SU-DHL-6 (cell line): ENCODE data around the gene DOLK.

Experiments
- H2AFZ ChIP-seq: fragments of 200-600 bp; sonication (generic); 2 replicates; pipeline ENCODE4 v1.6.1; 2014; ENCODE audit warnings: low read depth, mild to moderate bottlenecking, moderate library complexity, mixed read lengths, antibody characterized with exemption, low read length; ENCODE audit not compliant: severe bottlenecking
- H3F3A ChIP-seq: fragments of 200-600 bp; shearing (Covaris generic); 2 replicates; pipeline ENCODE4 v1.6.0; 2016; ENCODE audit warnings: antibody characterized with exemption, mild to moderate bottlenecking; ENCODE audit not compliant: insufficient read depth
- H3K27ac ChIP-seq: fragments of 200-600 bp; sonication (generic); 2 replicates; pipeline ENCODE4 v1.5.1; 2016; ENCODE audit warnings: low read depth, mild to moderate bottlenecking, low read length, moderate library complexity, mixed read lengths
- H3K27me3 ChIP-seq: fragments of 200-600 bp; sonication (generic), shearing (Covaris generic); 2 replicates; pipeline ENCODE4 v1.6.0; 2014; ENCODE audit warnings: mild to moderate bottlenecking, low read length
- H3K36me3 ChIP-seq: fragments of 200-600 bp; sonication (generic); 2 replicates; pipeline ENCODE4 v1.6.1; 2014; ENCODE audit warnings: mild to moderate bottlenecking, low read length, mixed read lengths
- H3K4me2 ChIP-seq: fragments of 300-600, 200-600 bp; shearing (Covaris generic), sonication (generic); 2 replicates; pipeline ENCODE4 v1.6.0; 2014; ENCODE audit warnings: low read length, low read depth, mild to moderate bottlenecking; ENCODE audit not compliant: poor library complexity, severe bottlenecking
- H3K4me3 ChIP-seq: fragments of 200-600 bp; sonication (generic); 2 replicates; pipeline ENCODE4 v1.5.1; 2014; ENCODE audit warnings: antibody characterized with exemption, low read length, mild to moderate bottlenecking, mixed read lengths; ENCODE audit not compliant: insufficient read depth, poor library complexity, severe bottlenecking
- H3K79me2 ChIP-seq: fragments of 200-600 bp; sonication (generic); 2 replicates; pipeline ENCODE4 v1.6.1; 2014; ENCODE audit warnings: mild to moderate bottlenecking, low read length, moderate library complexity; ENCODE audit not compliant: insufficient read depth
- H3K9ac ChIP-seq: fragments of 200-600 bp; sonication (generic); 2 replicates; pipeline ENCODE4 v1.7.0; 2014; ENCODE audit warnings: mild to moderate bottlenecking, low read length
- H3K9me2 ChIP-seq: fragments of 200-600 bp; sonication (generic); replicated peaks from 2 replicates; pipeline ENCODE4 v1.6.1; 2014; ENCODE audit warnings: low read length; ENCODE audit not compliant: insufficient read depth
- H3K9me3 ChIP-seq: fragments of 200-600 bp; sonication (generic); 2 replicates; pipeline ENCODE4 v1.6.1; 2014; ENCODE audit warnings: low read length, mixed read lengths; ENCODE audit not compliant: insufficient read depth
- H4K20me1 ChIP-seq: fragments of 200-600 bp; sonication (generic); 2 replicates; pipeline ENCODE4 v1.6.1; 2014; ENCODE audit warnings: low read depth, mild to moderate bottlenecking, antibody characterized with exemption, low read length, moderate library complexity, mixed read lengths
- EZH2phosphoT487 ChIP-seq: fragments of 200-600 bp; sonication (generic), shearing (Covaris generic); conservative IDR thresholded peaks from 2 replicates; pipeline ENCODE4 v1.6.1; 2018; ENCODE audit warnings: mild to moderate bottlenecking, antibody characterized with exemption, low read length, moderate library complexity, mixed read lengths
- TF ChIP-seq, protein P1 (sequence below): fragments of 200-600 bp; sonication (generic); IDR thresholded peaks from one replicate; pipeline ENCODE4 v1.5.1; 2017; ENCODE audit warnings: antibody characterized with exemption, mild to moderate bottlenecking, low read length, moderate library complexity; ENCODE audit not compliant: insufficient read depth, poor library complexity, severe bottlenecking

DOLK gene

DNA sequence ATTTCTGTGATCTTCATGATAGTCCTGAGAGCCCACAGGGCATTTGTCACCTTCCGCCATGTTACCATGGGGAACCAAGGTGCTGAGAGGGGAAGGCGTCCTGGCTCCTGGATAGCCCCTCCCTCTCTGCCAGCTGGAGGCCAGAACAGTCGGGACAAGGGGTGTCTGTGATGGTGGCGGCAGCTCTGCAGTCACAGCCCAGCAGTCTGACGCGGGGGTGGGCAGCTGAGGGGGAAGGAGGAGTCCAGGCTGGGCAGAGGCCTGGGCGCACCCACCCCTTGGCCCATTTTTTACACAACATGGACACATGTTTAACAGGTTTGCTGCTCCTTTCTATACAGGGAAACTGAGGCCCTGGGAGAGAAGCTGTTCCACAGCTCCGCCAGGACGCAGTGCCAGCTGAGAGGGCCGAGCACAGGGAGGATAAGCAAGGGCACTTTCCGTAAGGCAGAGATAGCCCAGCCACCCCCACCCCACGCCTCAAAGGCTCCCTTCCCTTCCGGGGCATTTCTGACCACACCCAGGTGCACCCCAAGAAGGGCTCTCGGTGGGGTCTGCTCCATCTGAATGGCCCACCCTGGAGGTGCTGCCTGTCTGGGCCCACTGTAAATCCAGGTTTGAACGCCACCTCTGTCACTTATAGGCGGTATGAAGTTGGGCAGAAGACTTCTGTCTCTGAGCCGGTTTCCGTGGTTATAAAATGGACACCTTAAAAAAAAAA, 48.4 kb downstream of the DOLK start:
- TF ChIP-seq EZH2phosphoT487: no peak
- TF ChIP-seq, protein P1, sequence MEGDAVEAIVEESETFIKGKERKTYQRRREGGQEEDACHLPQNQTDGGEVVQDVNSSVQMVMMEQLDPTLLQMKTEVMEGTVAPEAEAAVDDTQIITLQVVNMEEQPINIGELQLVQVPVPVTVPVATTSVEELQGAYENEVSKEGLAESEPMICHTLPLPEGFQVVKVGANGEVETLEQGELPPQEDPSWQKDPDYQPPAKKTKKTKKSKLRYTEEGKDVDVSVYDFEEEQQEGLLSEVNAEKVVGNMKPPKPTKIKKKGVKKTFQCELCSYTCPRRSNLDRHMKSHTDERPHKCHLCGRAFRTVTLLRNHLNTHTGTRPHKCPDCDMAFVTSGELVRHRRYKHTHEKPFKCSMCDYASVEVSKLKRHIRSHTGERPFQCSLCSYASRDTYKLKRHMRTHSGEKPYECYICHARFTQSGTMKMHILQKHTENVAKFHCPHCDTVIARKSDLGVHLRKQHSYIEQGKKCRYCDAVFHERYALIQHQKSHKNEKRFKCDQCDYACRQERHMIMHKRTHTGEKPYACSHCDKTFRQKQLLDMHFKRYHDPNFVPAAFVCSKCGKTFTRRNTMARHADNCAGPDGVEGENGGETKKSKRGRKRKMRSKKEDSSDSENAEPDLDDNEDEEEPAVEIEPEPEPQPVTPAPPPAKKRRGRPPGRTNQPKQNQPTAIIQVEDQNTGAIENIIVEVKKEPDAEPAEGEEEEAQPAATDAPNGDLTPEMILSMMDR: no peak
- H3K9me2 ChIP-seq: no peaks in the 10 kb centered on the region
- H3K36me3 ChIP-seq: no peaks in the 10 kb centered on the region
- H3K9ac ChIP-seq: no peak overlapping the region
- H2AFZ ChIP-seq: no peak overlapping the region
- H3K9me3 ChIP-seq: no peaks in the 10 kb centered on the region
- H3F3A ChIP-seq: no peaks in the 10 kb centered on the region
- H3K4me3 ChIP-seq: no peak overlapping the region
- H3K4me2 ChIP-seq: no peak overlapping the region
- no peaks in the 10 kb centered on the region for H4K20me1 ChIP-seq
- H3K27me3 ChIP-seq: no peaks in the 10 kb centered on the region
- H3K79me2 ChIP-seq: peaks cover 12% of the 10 kb centered on the region; the same call in 1 of the 2 replicates
- H3K27ac ChIP-seq: no peak overlapping the region

DNA sequence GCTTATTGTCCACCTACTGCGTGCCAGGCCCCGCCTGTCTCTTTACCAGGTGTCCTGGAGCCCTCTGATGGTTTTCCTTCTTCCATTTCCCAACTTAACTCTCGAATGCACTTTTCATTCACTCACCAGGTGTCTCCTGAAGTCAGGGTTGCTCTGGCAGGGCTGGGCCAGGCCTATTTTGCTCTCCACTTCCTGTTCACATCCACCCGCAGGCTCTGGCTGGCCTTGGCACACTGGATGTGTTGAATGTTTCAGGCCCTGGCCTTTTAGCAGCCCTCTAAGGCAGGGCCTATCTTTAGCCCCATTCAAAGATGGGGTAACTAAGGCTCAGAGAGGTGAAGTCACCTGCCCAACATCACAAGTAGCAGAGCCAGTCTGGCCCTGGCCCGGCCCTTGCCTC, 49.0 kb downstream of the DOLK start:
- no peaks in the 10 kb centered on the region for H3F3A ChIP-seq
- H3K9ac ChIP-seq: no peak overlapping the region
- TF ChIP-seq EZH2phosphoT487: no peak
- TF ChIP-seq, protein P1: no peak
- no peak overlapping the region for H3K4me3 ChIP-seq
- H3K79me2 ChIP-seq: peaks cover 8% of the 10 kb centered on the region; the same call in 1 of the 2 replicates
- no peaks in the 10 kb centered on the region for H3K9me2 ChIP-seq
- no peaks in the 10 kb centered on the region for H3K27me3 ChIP-seq
- H4K20me1 ChIP-seq: no peaks in the 10 kb centered on the region
- no peak overlapping the region for H3K27ac ChIP-seq
- no peak overlapping the region for H3K4me2 ChIP-seq
- no peaks in the 10 kb centered on the region for H3K9me3 ChIP-seq
- H3K36me3 ChIP-seq: no peaks in the 10 kb centered on the region
- no peak overlapping the region for H2AFZ ChIP-seq

DNA sequence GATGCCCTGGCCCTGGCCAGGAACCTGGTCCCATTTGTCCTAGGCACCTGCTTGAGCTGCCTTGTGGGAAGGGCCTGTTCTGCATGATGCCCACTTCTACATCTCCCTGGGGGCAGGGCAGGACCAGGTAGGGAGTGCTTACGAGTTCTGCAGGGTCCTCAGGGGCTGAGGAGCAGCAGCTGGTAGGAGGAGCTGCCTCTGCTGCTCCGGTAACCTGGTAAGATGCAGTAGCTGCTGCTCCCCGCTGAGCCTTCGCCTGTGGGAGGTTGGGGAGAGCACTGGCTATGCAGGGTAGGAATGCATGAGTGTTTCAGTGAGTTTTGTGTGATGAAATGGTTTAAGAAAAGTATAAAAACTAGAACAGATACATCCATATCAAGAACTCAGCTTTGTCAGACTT, 51.8 kb downstream of the DOLK start:
- no peak overlapping the region for H3K4me2 ChIP-seq
- H3K27ac ChIP-seq: no peak overlapping the region
- no peaks in the 10 kb centered on the region for H3K36me3 ChIP-seq
- H3K9ac ChIP-seq: no peak overlapping the region
- H3K79me2 ChIP-seq: peaks cover 6% of the 10 kb centered on the region
- H3F3A ChIP-seq: no peaks in the 10 kb centered on the region
- no peaks in the 10 kb centered on the region for H3K27me3 ChIP-seq
- no peaks in the 10 kb centered on the region for H4K20me1 ChIP-seq
- no peak overlapping the region for H2AFZ ChIP-seq
- H3K4me3 ChIP-seq: no peak overlapping the region
- H3K9me2 ChIP-seq: no peaks in the 10 kb centered on the region
- no peak for TF ChIP-seq EZH2phosphoT487
- TF ChIP-seq, protein P1: no peak
- no peaks in the 10 kb centered on the region for H3K9me3 ChIP-seq
